Nephron progenitor cell (in vitro differentiated cells): ENCODE data around the gene GRIA1.

Experiments used
- DNase-seq: peaks from one replicate; pipeline ENCODE4 v3.0.0; 2021
- H3K27ac Mint-ChIP-seq: 2 replicates; pipeline ENCODE4 v1.8.0; 2021; ENCODE audit warnings: mild to moderate bottlenecking, moderate library complexity, mixed read lengths
- H3K27me3 Mint-ChIP-seq: 2 replicates; pipeline ENCODE4 v1.8.0; 2021; ENCODE audit warnings: mild to moderate bottlenecking, low read depth, mixed read lengths; ENCODE audit not compliant: poor library complexity
- H3K36me3 Mint-ChIP-seq: 2 replicates; pipeline ENCODE4 v1.8.0; 2021; ENCODE audit warnings: low read depth, mixed read lengths
- H3K4me1 Mint-ChIP-seq: 2 replicates; pipeline ENCODE4 v1.8.0; 2021; ENCODE audit warnings: mixed read lengths
- H3K4me3 Mint-ChIP-seq: 2 replicates; pipeline ENCODE4 v1.8.0; 2021; ENCODE audit warnings: mild to moderate bottlenecking, moderate library complexity, mixed read lengths
- H3K9me3 Mint-ChIP-seq: 2 replicates; pipeline ENCODE4 v1.8.0; 2021; ENCODE audit warnings: mild to moderate bottlenecking, moderate library complexity, mixed read lengths
- CTCF ChIP-seq: fragments of 200-600 bp; sonication (generic); IDR thresholded peaks from 2 replicates; pipeline ENCODE4 v1.5.0; 2021; ENCODE audit warnings: antibody characterized with exemption

Gene GRIA1

GRCh38 chr5:153486771-153487170 is 3.7 kb upstream of the GRIA1 start:
- no peaks in the 10 kb centered on the region for H3K36me3 Mint-ChIP-seq
- no peaks in the 10 kb centered on the region for H3K9me3 Mint-ChIP-seq
- DNase-seq: no peak
- TF ChIP-seq CTCF: no peak
- H3K27ac Mint-ChIP-seq: no peak overlapping the region
- H3K4me1 Mint-ChIP-seq: peaks cover 27% of the 10 kb centered on the region
- H3K4me3 Mint-ChIP-seq: no peak overlapping the region
- peaks cover 14% of the 10 kb centered on the region for H3K27me3 Mint-ChIP-seq

GRCh38 chr5:153489611-153490010 is 859 bp upstream of the GRIA1 start:
- no peak overlapping the region for H3K27ac Mint-ChIP-seq
- H3K4me1 Mint-ChIP-seq: peaks cover 50% of the 10 kb centered on the region
- no peak for TF ChIP-seq CTCF
- H3K36me3 Mint-ChIP-seq: no peaks in the 10 kb centered on the region
- peaks cover 11% of the 10 kb centered on the region for H3K27me3 Mint-ChIP-seq
- peak overlapping the region; percentile 93 for H3K4me3 Mint-ChIP-seq
- no peaks in the 10 kb centered on the region for H3K9me3 Mint-ChIP-seq
- no peak for DNase-seq

- Mint-ChIP-seq H3K36me3 (no peaks in the 10 kb centered on the region), H3K4me3 (peak overlapping the region; percentile 93), H3K27me3 (peaks cover 11% of the 10 kb centered on the region), H3K9me3 (no peaks in the 10 kb centered on the region), H3K4me1 (peaks cover 50% of the 10 kb centered on the region), H3K27ac (no peak overlapping the region)
- DNase-seq: peak; percentile 8
- no peak for TF ChIP-seq CTCF
These were observed 721 bp downstream of the GRIA1 start for GRCh38 chr5:153491038-153491744.

GRCh38 chr5:153491856-153492255 is 1.4 kb downstream of the GRIA1 start:
- Mint-ChIP-seq H3K27ac (no peak overlapping the region), H3K4me1 (peaks cover 50% of the 10 kb centered on the region), H3K4me3 (peak overlapping the region; percentile 93), H3K36me3 (no peaks in the 10 kb centered on the region), H3K9me3 (no peaks in the 10 kb centered on the region), H3K27me3 (peaks cover 11% of the 10 kb centered on the region)
- DNase-seq: no peak
- TF ChIP-seq CTCF: no peak

GRCh38 chr5:153496835-153497234 is 6.4 kb downstream of the GRIA1 start:
- peak; percentile 76 for TF ChIP-seq CTCF
- no peaks in the 10 kb centered on the region for H3K36me3 Mint-ChIP-seq
- DNase-seq: no peak
- no peak overlapping the region for H3K4me3 Mint-ChIP-seq
- no peak overlapping the region for H3K27ac Mint-ChIP-seq
- H3K27me3 Mint-ChIP-seq: no peaks in the 10 kb centered on the region
- peaks cover 22% of the 10 kb centered on the region for H3K4me1 Mint-ChIP-seq
- H3K9me3 Mint-ChIP-seq: no peaks in the 10 kb centered on the region

- Mint-ChIP-seq H3K4me1 (peaks cover 9% of the 10 kb centered on the region), H3K27me3 (no peaks in the 10 kb centered on the region), H3K36me3 (no peaks in the 10 kb centered on the region), H3K9me3 (no peaks in the 10 kb centered on the region), H3K4me3 (no peak overlapping the region), H3K27ac (no peak overlapping the region)
- TF ChIP-seq CTCF: no peak
- no peak for DNase-seq
These were observed 8.0 kb downstream of the GRIA1 start for GRCh38 chr5:153498516-153498915.
